ENCODE data around the gene ESR1. TPM values are rescaled to one million over a fixed set of nuclear protein-coding genes. Genes with fewer than 3 reads are reported as not detected.

ESR1 gene
- total and polyA plus RNA-seq, 9 donors = 0.44 to 2.5 (median 1.1) TPM

GRCh38 chr6:152046118-152046517, 238.6 kb downstream of the ESR1 start:
- Histone ChIP-seq H3K9me3 (replicated peaks; ENCODE audit: control insufficient read depth, low read depth, low read length) (no peaks in the 10 kb centered on the region), H3K27ac (ENCODE audit: low read length) (no peak overlapping the region), H3K4me3 (ENCODE audit: low read length) (no peak overlapping the region), H3K36me3 (ENCODE audit: control insufficient read depth, insufficient read depth, low read length) (no peaks in the 10 kb centered on the region), H3K27me3 (ENCODE audit: control insufficient read depth, insufficient read depth, low read length) (no peaks in the 10 kb centered on the region), H3K4me1 (ENCODE audit: control insufficient read depth, insufficient read depth, low read length) (no peaks in the 10 kb centered on the region)
- no CpG with 5 or more reads among the region's 2 CpGs for WGBS (ENCODE audit: insufficient coverage)
- DNase-seq = no peak

- no peak for DNase-seq
- Histone ChIP-seq H3K4me1 (ENCODE audit: control insufficient read depth, insufficient read depth, low read length) (no peaks in the 10 kb centered on the region), H3K27ac (ENCODE audit: low read length) (no peak overlapping the region), H3K4me3 (ENCODE audit: low read length) (no peak overlapping the region), H3K27me3 (ENCODE audit: control insufficient read depth, insufficient read depth, low read length) (no peaks in the 10 kb centered on the region), H3K9me3 (replicated peaks; ENCODE audit: control insufficient read depth, low read depth, low read length) (no peaks in the 10 kb centered on the region), H3K36me3 (ENCODE audit: control insufficient read depth, insufficient read depth, low read length) (no peaks in the 10 kb centered on the region)
These were observed 241.4 kb downstream of the ESR1 start for GRCh38 chr6:152048921-152049320.

- no peaks in the 10 kb centered on the region for H3K9me3 ChIP-seq (replicated peaks; ENCODE audit: control insufficient read depth, low read depth, low read length)
- H3K27me3 ChIP-seq (ENCODE audit: control insufficient read depth, insufficient read depth, low read length) = no peaks in the 10 kb centered on the region
- H3K4me1 ChIP-seq (ENCODE audit: control insufficient read depth, insufficient read depth, low read length) = no peaks in the 10 kb centered on the region
- 29% methylated on average over 1 of the region's 3 CpGs for whole genome bisulfite sequencing (ENCODE audit: insufficient coverage)
- no peak overlapping the region for H3K4me3 ChIP-seq (ENCODE audit: low read length)
- DNase-seq = no peak
- H3K27ac ChIP-seq (ENCODE audit: low read length) = no peak overlapping the region
- no peaks in the 10 kb centered on the region for H3K36me3 ChIP-seq (ENCODE audit: control insufficient read depth, insufficient read depth, low read length)
These were observed 242.0 kb downstream of the ESR1 start for GRCh38 chr6:152049502-152049901.

- WGBS (ENCODE audit: insufficient coverage) = no CpG with 5 or more reads among the region's 4 CpGs
- H3K9me3 ChIP-seq (replicated peaks; ENCODE audit: control insufficient read depth, low read depth, low read length) = no peaks in the 10 kb centered on the region
- no peak overlapping the region for H3K27ac ChIP-seq (ENCODE audit: low read length)
- H3K27me3 ChIP-seq (ENCODE audit: control insufficient read depth, insufficient read depth, low read length) = no peaks in the 10 kb centered on the region
- H3K4me1 ChIP-seq (ENCODE audit: control insufficient read depth, insufficient read depth, low read length) = no peaks in the 10 kb centered on the region
- no peak for DNase-seq
- no peak overlapping the region for H3K4me3 ChIP-seq (ENCODE audit: low read length)
- no peaks in the 10 kb centered on the region for H3K36me3 ChIP-seq (ENCODE audit: control insufficient read depth, insufficient read depth, low read length)
These were observed 243.1 kb downstream of the ESR1 start for GRCh38 chr6:152050451-152051195.

GRCh38 chr6:152052061-152052460, 244.6 kb downstream of the ESR1 start:
- no peak for DNase-seq
- WGBS (ENCODE audit: insufficient coverage) = no CpG with 5 or more reads among the region's 6 CpGs
- no peaks in the 10 kb centered on the region for H3K9me3 ChIP-seq (replicated peaks; ENCODE audit: control insufficient read depth, low read depth, low read length)

GRCh38 chr6:152053332-152053731, 245.8 kb downstream of the ESR1 start:
- no peaks in the 10 kb centered on the region for H3K9me3 ChIP-seq (replicated peaks; ENCODE audit: control insufficient read depth, low read depth, low read length)
- no peaks in the 10 kb centered on the region for H3K36me3 ChIP-seq (ENCODE audit: control insufficient read depth, insufficient read depth, low read length)

More at GRCh38 chr6:152052061-152052460, 244.6 kb downstream of the ESR1 start:
- H3K36me3 ChIP-seq (ENCODE audit: control insufficient read depth, insufficient read depth, low read length) = no peaks in the 10 kb centered on the region
- H3K27me3 ChIP-seq (ENCODE audit: control insufficient read depth, insufficient read depth, low read length) = no peaks in the 10 kb centered on the region
- H3K27ac ChIP-seq (ENCODE audit: low read length) = no peak overlapping the region
- H3K4me1 ChIP-seq (ENCODE audit: control insufficient read depth, insufficient read depth, low read length) = no peaks in the 10 kb centered on the region
- H3K4me3 ChIP-seq (ENCODE audit: low read length) = no peak overlapping the region

GRCh38 chr6:152054441-152054840, 247.0 kb downstream of the ESR1 start:
- no peaks in the 10 kb centered on the region for H3K27me3 ChIP-seq (ENCODE audit: control insufficient read depth, insufficient read depth, low read length)
- no peak overlapping the region for H3K27ac ChIP-seq (ENCODE audit: low read length)
- H3K36me3 ChIP-seq (ENCODE audit: control insufficient read depth, insufficient read depth, low read length) = no peaks in the 10 kb centered on the region
- no peak for DNase-seq
- H3K4me1 ChIP-seq (ENCODE audit: control insufficient read depth, insufficient read depth, low read length) = no peaks in the 10 kb centered on the region
- no peaks in the 10 kb centered on the region for H3K9me3 ChIP-seq (replicated peaks; ENCODE audit: control insufficient read depth, low read depth, low read length)
- no peak overlapping the region for H3K4me3 ChIP-seq (ENCODE audit: low read length)
- WGBS (ENCODE audit: insufficient coverage) = 48% methylated on average over 7 of the region's 7 CpGs

More at GRCh38 chr6:152053332-152053731, 245.8 kb downstream of the ESR1 start:
- H3K27ac ChIP-seq (ENCODE audit: low read length) = no peak overlapping the region
- H3K27me3 ChIP-seq (ENCODE audit: control insufficient read depth, insufficient read depth, low read length) = no peaks in the 10 kb centered on the region
- no peak for DNase-seq
- no peak overlapping the region for H3K4me3 ChIP-seq (ENCODE audit: low read length)
- 68% methylated on average over 1 of the region's 1 CpG for WGBS (ENCODE audit: insufficient coverage)
- no peaks in the 10 kb centered on the region for H3K4me1 ChIP-seq (ENCODE audit: control insufficient read depth, insufficient read depth, low read length)

- 100% methylated on average over 1 of the region's 4 CpGs for WGBS (ENCODE audit: insufficient coverage)
- no peaks in the 10 kb centered on the region for H3K27me3 ChIP-seq (ENCODE audit: control insufficient read depth, insufficient read depth, low read length)
- no peaks in the 10 kb centered on the region for H3K9me3 ChIP-seq (replicated peaks; ENCODE audit: control insufficient read depth, low read depth, low read length)
- H3K36me3 ChIP-seq (ENCODE audit: control insufficient read depth, insufficient read depth, low read length) = no peaks in the 10 kb centered on the region
- no peaks in the 10 kb centered on the region for H3K4me1 ChIP-seq (ENCODE audit: control insufficient read depth, insufficient read depth, low read length)
- no peak overlapping the region for H3K27ac ChIP-seq (ENCODE audit: low read length)
- H3K4me3 ChIP-seq (ENCODE audit: low read length) = no peak overlapping the region
- DNase-seq = no peak
These were observed 248.0 kb downstream of the ESR1 start for GRCh38 chr6:152055517-152055916.

GRCh38 chr6:152057832-152058498, 250.5 kb downstream of the ESR1 start:
- Histone ChIP-seq H3K4me3 (ENCODE audit: low read length) (no peak overlapping the region), H3K9me3 (replicated peaks; ENCODE audit: control insufficient read depth, low read depth, low read length) (no peaks in the 10 kb centered on the region), H3K4me1 (ENCODE audit: control insufficient read depth, insufficient read depth, low read length) (no peaks in the 10 kb centered on the region), H3K27ac (ENCODE audit: low read length) (no peak overlapping the region), H3K27me3 (ENCODE audit: control insufficient read depth, insufficient read depth, low read length) (no peaks in the 10 kb centered on the region), H3K36me3 (ENCODE audit: control insufficient read depth, insufficient read depth, low read length) (no peaks in the 10 kb centered on the region)
- no peak for DNase-seq
- WGBS (ENCODE audit: insufficient coverage) = 79% methylated on average over 2 of the region's 6 CpGs

- H3K4me3 ChIP-seq (ENCODE audit: low read length) = no peak overlapping the region
- DNase-seq = no peak
- H3K27ac ChIP-seq (ENCODE audit: low read length) = no peak overlapping the region
- H3K27me3 ChIP-seq (ENCODE audit: control insufficient read depth, insufficient read depth, low read length) = no peaks in the 10 kb centered on the region
- no peaks in the 10 kb centered on the region for H3K9me3 ChIP-seq (replicated peaks; ENCODE audit: control insufficient read depth, low read depth, low read length)
- no CpG with 5 or more reads among the region's 2 CpGs for WGBS (ENCODE audit: insufficient coverage)
- H3K4me1 ChIP-seq (ENCODE audit: control insufficient read depth, insufficient read depth, low read length) = no peaks in the 10 kb centered on the region
- no peaks in the 10 kb centered on the region for H3K36me3 ChIP-seq (ENCODE audit: control insufficient read depth, insufficient read depth, low read length)
These were observed 252.4 kb downstream of the ESR1 start for GRCh38 chr6:152059909-152060308.
